Measurements from ENCODE around the gene ZNHIT2. TPM values are rescaled to one million over a fixed set of nuclear protein-coding genes. Genes with fewer than 3 reads are reported as not detected.

ZNHIT2 gene
- total and polyA plus RNA-seq, 2 of the 8 experiments (the other 6 are each of a cell fraction or from before 2014, with no cell fraction given) = 13.0 to 16.1 TPM

GRCh38 chr11:65095427-65095826 is 22.1 kb downstream of the ZNHIT2 start (continued):
- TF ChIP-seq KDM5A (IDR thresholded peaks at IDR 0.05; ENCODE audit: low read length) (no peak), CHD1 (IDR thresholded peaks at IDR 0.05; ENCODE audit: low read depth, low read length) (no peak)
